Activated CD4-positive, alpha-beta memory T cell treated with anti-CD3 and anti-CD28 coated beads for 36 hours (primary cell): ENCODE data around the gene CHMP3. TPM values are rescaled to one million over a fixed set of nuclear protein-coding genes. Genes with fewer than 3 reads are reported as not detected.
"Not testable (repeated sequence)": the region's sequence is repeated elsewhere in the genome, so short reads cannot be mapped to it uniquely, and the experiment has no call there.

Experiments used
- CTCF ChIA-PET: fragments of 350-600 bp; sonication (Branson Sonifier 250); formaldehyde crosslinking; loops from one replicate; lab custom pipeline; 2021; ENCODE audit warnings: antibody characterized with exemption, inconsistent platforms; lab: Charles Lee
- POLR2A ChIA-PET: fragments of 350-600 bp; sonication (Branson Sonifier 250); formaldehyde crosslinking; loops from one replicate; lab custom pipeline; 2021; ENCODE audit warnings: antibody characterized with exemption; lab: Charles Lee
- DNase-seq: peaks from one replicate; pipeline ENCODE4 v3.0.0-alpha.2; 2020
- H3K27ac Mint-ChIP-seq: one replicate; pipeline ENCODE4 v1.8.0; 2021; ENCODE audit warnings: mixed read lengths
- H3K27me3 Mint-ChIP-seq: one replicate; pipeline ENCODE4 v1.8.0; 2021; ENCODE audit warnings: mixed read lengths
- H3K36me3 Mint-ChIP-seq: one replicate; pipeline ENCODE4 v1.8.0; 2021; ENCODE audit warnings: mixed read lengths
- H3K4me1 Mint-ChIP-seq: one replicate; pipeline ENCODE4 v1.8.0; 2021; ENCODE audit warnings: low read depth, mixed read lengths
- H3K4me3 Mint-ChIP-seq: one replicate; pipeline ENCODE4 v1.8.0; 2021; ENCODE audit warnings: mild to moderate bottlenecking, mixed read lengths
- H3K9me3 Mint-ChIP-seq: one replicate; pipeline ENCODE4 v1.8.0; 2021; ENCODE audit warnings: mixed read lengths
- intact Hi-C: fragments of 100-400 bp; cut with micrococcal nuclease; formaldehyde crosslinking; loops from one replicate; pipeline ENCODE4 v1.15.1; 2023
- total RNA-seq, 2 experiments: library from RNA; stranded (reverse); gene quantifications; one replicate each; pipeline ENCODE4 v1.2.3, GENCODE V29; 2021

CHMP3 gene
- total RNA-seq, 2 experiments from 2014 or later: 36.5 to 38.6 TPM

DNA sequence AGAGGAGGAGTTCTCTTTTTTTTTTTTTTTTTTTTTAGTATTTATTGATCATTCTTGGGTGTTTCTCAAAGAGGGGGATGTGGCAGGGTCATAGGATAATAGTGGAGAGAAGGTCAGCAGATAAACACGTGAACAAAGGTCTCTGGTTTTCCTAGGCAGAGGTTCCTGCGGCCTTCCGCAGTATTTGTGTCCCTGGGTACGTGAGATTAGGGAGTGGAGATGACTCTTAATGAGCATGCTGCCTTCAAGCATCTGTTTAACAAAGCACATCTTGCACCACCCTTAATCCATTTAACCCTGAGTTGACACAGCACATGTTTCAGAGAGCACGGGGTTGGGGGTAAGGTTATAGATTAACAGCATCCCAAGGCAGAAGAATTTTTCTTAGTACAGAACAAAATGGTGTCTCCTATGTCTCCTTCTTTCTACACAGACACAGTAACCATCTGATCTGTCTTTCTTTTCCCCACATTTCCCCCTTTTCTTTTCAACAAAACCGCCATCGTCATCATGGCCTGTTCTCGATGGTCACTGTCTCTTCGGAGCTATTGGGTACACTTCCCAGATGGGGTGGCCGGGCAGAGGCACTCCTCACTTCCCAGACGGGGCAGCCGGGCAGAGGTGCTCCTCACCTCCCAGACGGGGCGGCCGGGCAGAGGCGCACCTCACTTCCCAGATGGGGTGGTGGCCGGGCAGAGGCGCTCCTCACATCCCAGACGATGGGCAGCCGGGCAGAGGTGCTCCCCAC is 14.9 kb downstream of the CHMP3 start:
- DNase-seq, intact Hi-C loops, POLR2A ChIA-PET, H3K27me3 Mint-ChIP-seq, H3K4me3 Mint-ChIP-seq, CTCF ChIA-PET, H3K27ac Mint-ChIP-seq: not testable (repeated sequence)
- Mint-ChIP-seq H3K9me3 (peaks cover 15% of the 10 kb centered on the region), H3K4me1 (peaks cover 13% of the 10 kb centered on the region), H3K36me3 (peaks cover 50% of the 10 kb centered on the region)

GRCh38 chr2:86545296-86545924 is 17.8 kb downstream of the CHMP3 start:
- POLR2A ChIA-PET: interaction anchor here (0.6 kb wide), 1 partner anchor 343 kb away, joined by 4 read pairs; no protein-coding TSS in a partner anchor
- CTCF ChIA-PET, H3K4me1 Mint-ChIP-seq, H3K4me3 Mint-ChIP-seq, H3K27ac Mint-ChIP-seq, H3K27me3 Mint-ChIP-seq, intact Hi-C loops, DNase-seq: not testable (repeated sequence)
- peaks cover 15% of the 10 kb centered on the region for H3K9me3 Mint-ChIP-seq
- peaks cover 44% of the 10 kb centered on the region for H3K36me3 Mint-ChIP-seq

- H3K4me3 Mint-ChIP-seq, H3K27ac Mint-ChIP-seq, POLR2A ChIA-PET, DNase-seq, H3K4me1 Mint-ChIP-seq, H3K27me3 Mint-ChIP-seq, CTCF ChIA-PET, intact Hi-C loops: not testable (repeated sequence)
- Mint-ChIP-seq H3K9me3 (peaks cover 15% of the 10 kb centered on the region), H3K36me3 (peaks cover 42% of the 10 kb centered on the region)
These were observed 18.8 kb downstream of the CHMP3 start for GRCh38 chr2:86544278-86545099.

DNA sequence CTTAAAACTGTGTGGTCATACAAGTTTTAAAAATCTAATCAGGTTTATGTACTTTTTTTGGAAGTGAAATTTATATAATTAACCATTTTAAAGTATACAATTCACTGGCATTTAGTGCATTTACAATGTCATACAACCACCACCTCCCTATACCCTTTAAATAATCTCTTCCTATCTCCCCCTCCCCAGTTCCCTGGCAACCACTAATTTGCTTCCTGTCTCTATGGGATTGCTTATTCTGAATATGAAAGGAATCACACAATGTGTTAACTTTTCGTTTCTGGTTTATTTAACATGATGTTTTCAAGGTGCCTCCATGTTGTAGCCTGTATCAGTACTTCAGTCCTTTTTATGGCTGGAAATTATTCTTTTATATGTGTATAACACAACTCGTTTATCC is 19.4 kb downstream of the CHMP3 start:
- no peak overlapping the region for H3K27ac Mint-ChIP-seq
- peaks cover 15% of the 10 kb centered on the region for H3K9me3 Mint-ChIP-seq
- CTCF ChIA-PET: no interaction called here
- H3K36me3 Mint-ChIP-seq: peaks cover 41% of the 10 kb centered on the region
- POLR2A ChIA-PET: no interaction called here
- no peak overlapping the region for H3K4me3 Mint-ChIP-seq
- H3K4me1 Mint-ChIP-seq: peaks cover 3% of the 10 kb centered on the region
- H3K27me3 Mint-ChIP-seq: no peaks in the 10 kb centered on the region
- DNase-seq: no peak
- intact Hi-C loops: no loop called here

- Mint-ChIP-seq H3K4me1 (peaks cover 3% of the 10 kb centered on the region), H3K27ac (no peak overlapping the region), H3K4me3 (no peak overlapping the region), H3K27me3 (no peaks in the 10 kb centered on the region), H3K36me3 (peaks cover 37% of the 10 kb centered on the region), H3K9me3 (peaks cover 13% of the 10 kb centered on the region)
- ChIA-PET CTCF (no interaction called here), POLR2A (no interaction called here)
- intact Hi-C loops: no loop called here
- no peak for DNase-seq
These were observed 19.9 kb downstream of the CHMP3 start for GRCh38 chr2:86543335-86543734.

DNA sequence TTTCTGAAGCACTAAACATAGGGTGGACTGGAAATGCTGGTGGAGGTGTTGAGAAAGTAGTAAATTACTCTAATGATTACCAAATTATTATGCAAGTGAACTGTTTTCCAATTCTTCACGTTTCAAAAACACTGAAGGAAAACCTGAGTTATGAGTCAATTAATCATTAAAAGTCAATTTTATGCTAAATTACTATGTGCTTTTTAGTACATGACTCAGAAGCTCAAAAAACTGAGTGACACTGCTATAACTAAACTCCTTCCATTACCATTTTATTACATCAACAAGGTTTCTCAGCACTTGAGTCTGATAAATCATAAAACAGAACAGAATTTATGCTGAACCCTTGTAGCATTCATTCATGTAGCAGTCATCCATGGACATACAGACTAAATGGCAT is 20.4 kb downstream of the CHMP3 start:
- no peaks in the 10 kb centered on the region for H3K27me3 Mint-ChIP-seq
- ChIA-PET POLR2A (interaction anchor here (0.6 kb wide), 1 partner anchor 14 kb away, joined by 3 read pairs; no protein-coding TSS in a partner anchor), CTCF (no interaction called here)
- intact Hi-C loops: no loop called here
- peaks cover 12% of the 10 kb centered on the region for H3K9me3 Mint-ChIP-seq
- no peak overlapping the region for H3K27ac Mint-ChIP-seq
- peaks cover 35% of the 10 kb centered on the region for H3K36me3 Mint-ChIP-seq
- H3K4me1 Mint-ChIP-seq: peaks cover 3% of the 10 kb centered on the region
- no peak for DNase-seq
- H3K4me3 Mint-ChIP-seq: no peak overlapping the region

GRCh38 chr2:86541334-86541733 is 21.9 kb downstream of the CHMP3 start:
- ChIA-PET CTCF (interaction anchor here (0.5 kb wide), 1 partner anchor 105 kb away, joined by 9 read pairs; no protein-coding TSS in a partner anchor), POLR2A (no interaction called here)
- H3K27me3 Mint-ChIP-seq: no peaks in the 10 kb centered on the region
- H3K36me3 Mint-ChIP-seq: peaks cover 29% of the 10 kb centered on the region
- H3K9me3 Mint-ChIP-seq: peaks cover 6% of the 10 kb centered on the region
- no peak overlapping the region for H3K4me3 Mint-ChIP-seq
- no peak for DNase-seq
- intact Hi-C loops: no loop called here
- H3K27ac Mint-ChIP-seq: no peak overlapping the region
- peaks cover 6% of the 10 kb centered on the region for H3K4me1 Mint-ChIP-seq

DNA sequence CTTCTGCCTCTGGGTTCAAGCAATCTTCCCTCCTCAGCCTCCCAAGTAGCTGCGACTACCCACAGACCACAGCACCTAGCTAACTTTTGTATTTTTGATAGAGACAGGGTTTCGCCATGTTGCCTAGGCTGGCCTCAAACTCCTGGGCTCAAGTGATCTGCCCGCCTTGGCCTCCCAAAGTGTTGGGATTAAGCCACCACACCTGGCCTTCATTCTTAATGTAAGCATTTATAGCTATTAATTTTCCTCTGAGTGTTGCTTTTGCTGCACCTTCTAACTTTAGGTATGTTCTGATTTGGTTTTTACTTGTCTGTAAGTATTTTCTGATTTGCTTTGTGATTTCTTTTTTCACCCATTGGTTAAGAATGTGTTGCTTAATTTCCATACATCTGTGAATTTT is 29.7 kb downstream of the CHMP3 start:
- peaks cover 24% of the 10 kb centered on the region for H3K36me3 Mint-ChIP-seq
- H3K27ac Mint-ChIP-seq: no peak overlapping the region
- no peak overlapping the region for H3K4me3 Mint-ChIP-seq
- H3K4me1 Mint-ChIP-seq: peaks cover 25% of the 10 kb centered on the region
- H3K27me3 Mint-ChIP-seq: no peaks in the 10 kb centered on the region
- intact Hi-C loops: no loop called here
- no peak for DNase-seq
- CTCF ChIA-PET: no interaction called here
- H3K9me3 Mint-ChIP-seq: peaks cover 19% of the 10 kb centered on the region
- POLR2A ChIA-PET: no interaction called here

DNA sequence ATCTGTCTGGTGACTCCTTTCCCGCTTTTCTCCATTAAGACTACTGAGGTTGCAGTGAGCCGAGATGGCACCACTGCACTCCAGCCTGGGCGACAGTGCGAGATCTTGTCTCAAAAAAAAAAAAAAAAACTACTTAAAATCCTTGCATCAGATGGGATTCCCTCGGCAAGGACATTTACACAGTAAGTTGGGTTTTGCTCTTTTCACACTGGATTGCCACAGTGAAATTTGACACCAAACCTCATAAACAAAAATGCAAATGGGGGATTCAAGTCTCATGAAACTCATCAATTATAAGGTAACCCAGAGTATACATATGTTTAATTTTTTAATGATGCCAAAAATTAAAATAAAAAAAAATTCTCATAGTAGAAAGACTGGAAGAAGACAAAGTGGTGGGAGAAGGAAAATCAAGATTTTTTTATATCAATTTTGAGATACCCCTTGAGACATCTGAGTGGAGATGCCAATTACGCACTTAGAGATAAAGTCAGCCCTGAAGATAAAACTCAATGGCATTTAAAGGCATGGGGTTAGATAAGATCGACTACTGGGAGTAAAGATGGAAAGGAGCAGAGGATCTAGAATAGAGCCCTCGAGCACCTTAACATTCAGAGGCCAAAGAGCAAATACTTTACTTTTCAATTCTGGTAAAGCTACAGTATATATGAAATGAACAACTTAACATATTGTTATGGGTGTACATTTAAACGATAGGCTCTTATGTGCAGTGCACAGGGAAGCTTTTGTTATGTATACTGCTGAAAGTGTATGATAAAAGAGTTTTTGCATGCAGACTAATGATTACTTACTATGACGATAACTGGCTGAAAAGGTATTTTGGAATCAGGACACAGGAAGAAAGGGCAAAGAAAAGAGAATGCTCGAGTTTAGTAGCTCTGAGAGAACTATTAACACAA is 37.6 kb downstream of the CHMP3 start:
- POLR2A ChIA-PET: no interaction called here
- no peak overlapping the region for H3K4me3 Mint-ChIP-seq
- H3K27me3 Mint-ChIP-seq: no peaks in the 10 kb centered on the region
- no peaks in the 10 kb centered on the region for H3K9me3 Mint-ChIP-seq
- intact Hi-C loops: no loop called here
- no peak for DNase-seq
- no peak overlapping the region for H3K27ac Mint-ChIP-seq
- CTCF ChIA-PET: no interaction called here
- peaks cover 13% of the 10 kb centered on the region for H3K36me3 Mint-ChIP-seq
- no peaks in the 10 kb centered on the region for H3K4me1 Mint-ChIP-seq

DNA sequence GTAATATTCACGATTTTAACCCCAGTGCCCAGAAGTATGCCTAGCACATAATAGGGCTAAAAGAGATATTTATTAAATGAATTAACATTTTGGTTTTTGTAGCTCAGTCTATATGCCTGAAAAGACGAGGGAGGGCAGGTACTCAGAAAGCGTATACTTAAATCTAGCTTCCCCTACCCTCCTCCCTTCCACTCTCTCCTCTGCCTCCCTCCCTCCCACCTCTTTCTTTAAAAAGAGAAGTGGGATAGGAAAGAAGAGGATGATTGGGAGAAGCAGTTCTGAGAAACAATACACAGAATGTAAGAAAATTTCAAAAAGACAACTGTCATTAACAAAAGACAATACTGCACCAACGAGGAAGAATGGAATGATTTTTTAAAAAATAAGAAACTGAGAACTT is 39.8 kb downstream of the CHMP3 start:
- ChIA-PET POLR2A (no interaction called here), CTCF (no interaction called here)
- Mint-ChIP-seq H3K9me3 (no peaks in the 10 kb centered on the region), H3K4me1 (no peaks in the 10 kb centered on the region), H3K4me3 (no peak overlapping the region), H3K36me3 (peaks cover 17% of the 10 kb centered on the region), H3K27me3 (no peaks in the 10 kb centered on the region), H3K27ac (no peak overlapping the region)
- no peak for DNase-seq
- intact Hi-C loops: no loop called here

- intact Hi-C loops: no loop called here
- H3K27ac Mint-ChIP-seq: no peak overlapping the region
- no peaks in the 10 kb centered on the region for H3K4me1 Mint-ChIP-seq
- DNase-seq: no peak
- H3K36me3 Mint-ChIP-seq: peaks cover 12% of the 10 kb centered on the region
- ChIA-PET POLR2A (no interaction called here), CTCF (no interaction called here)
- no peaks in the 10 kb centered on the region for H3K9me3 Mint-ChIP-seq
- no peak overlapping the region for H3K4me3 Mint-ChIP-seq
- H3K27me3 Mint-ChIP-seq: no peaks in the 10 kb centered on the region
These were observed 40.5 kb downstream of the CHMP3 start for GRCh38 chr2:86522711-86523110.
